Stimulated activated CD4-positive, alpha-beta T cell treated with anti-CD3 and anti-CD28 coated beads, Interleukin-12 subunit alpha, Interleukin-12 subunit beta, amount 100 ng/mL, for 24 hours (primary cell): ENCODE measurements around the gene UBE2QL1.

Source experiments
- DNase-seq, 2 experiments: peaks; one replicate each; pipeline ENCODE4 v3.0.0-alpha.2; 2020; ENCODE audit warnings: low read depth in 2 of 2

UBE2QL1 gene

GRCh38 chr5:6476313-6476661 is 27.6 kb downstream of the UBE2QL1 start:
- no peak for DNase-seq

GRCh38 chr5:6478793-6479192 is 30.1 kb downstream of the UBE2QL1 start:
- DNase-seq = no peak

GRCh38 chr5:6480133-6481051 is 31.7 kb downstream of the UBE2QL1 start:
- DNase-seq = no peak

- no peak for DNase-seq
These were observed 34.1 kb downstream of the UBE2QL1 start for GRCh38 chr5:6482735-6483134.

- DNase-seq = no peak
These were observed 35.3 kb downstream of the UBE2QL1 start for GRCh38 chr5:6483880-6484382.

GRCh38 chr5:6484446-6484845 is 35.8 kb downstream of the UBE2QL1 start:
- DNase-seq = no peak

- DNase-seq = no peak
These were observed 36.2 kb downstream of the UBE2QL1 start for GRCh38 chr5:6484899-6485298.

- DNase-seq = no peak
These were observed 36.8 kb downstream of the UBE2QL1 start for GRCh38 chr5:6485441-6485840.

- no peak for DNase-seq
These were observed 37.4 kb downstream of the UBE2QL1 start for GRCh38 chr5:6486074-6486473.

GRCh38 chr5:6487081-6487480 is 38.4 kb downstream of the UBE2QL1 start:
- no peak for DNase-seq

GRCh38 chr5:6488021-6488420 is 39.4 kb downstream of the UBE2QL1 start:
- no peak for DNase-seq

GRCh38 chr5:6489643-6490185 is 41.1 kb downstream of the UBE2QL1 start:
- no peak for DNase-seq

GRCh38 chr5:6490246-6490645 is 41.6 kb downstream of the UBE2QL1 start:
- DNase-seq = no peak

- no peak for DNase-seq
These were observed 42.0 kb downstream of the UBE2QL1 start for GRCh38 chr5:6490693-6491092.

- DNase-seq = no peak
These were observed 42.7 kb downstream of the UBE2QL1 start for GRCh38 chr5:6491196-6491918.

- DNase-seq = no peak
These were observed 43.2 kb downstream of the UBE2QL1 start for GRCh38 chr5:6491919-6492290.

GRCh38 chr5:6492934-6493333 is 44.3 kb downstream of the UBE2QL1 start:
- DNase-seq = no peak

GRCh38 chr5:6493681-6494454 is 45.2 kb downstream of the UBE2QL1 start:
- no peak for DNase-seq

GRCh38 chr5:6494939-6495338 is 46.3 kb downstream of the UBE2QL1 start:
- no peak for DNase-seq

- no peak for DNase-seq
These were observed 47.0 kb downstream of the UBE2QL1 start for GRCh38 chr5:6495433-6496206.

GRCh38 chr5:6496207-6496584 is 47.5 kb downstream of the UBE2QL1 start:
- no peak for DNase-seq
